ENCODE data around the gene PRR13. TPM values are rescaled to one million over a fixed set of nuclear protein-coding genes. Genes with fewer than 3 reads are reported as not detected.

PRR13 gene
- total and polyA plus RNA-seq, 2 donors (not counting 3 experiments of a cell fraction or from before 2014, with no cell fraction given): 68.9 to 139 TPM

- intact Hi-C loops (cut with micrococcal nuclease): no loop called here
- Histone ChIP-seq H2AFZ (ENCODE audit: low read depth, low read length) (no peak overlapping the region), H3K9me3 (replicated peaks; ENCODE audit: control insufficient read depth, insufficient read depth, low read length) (no peaks in the 10 kb centered on the region), H3K4me3 (replicated peaks in 1 of 3; ENCODE audit: insufficient read depth in 1 of 3, low read depth in 1 of 3, low read length in 3 of 3) (no peak overlapping the region), H3K4me2 (ENCODE audit: insufficient read depth, low read length) (no peak overlapping the region), H3K9ac (replicated peaks; ENCODE audit: extremely low read depth, insufficient read depth, low read length) (no peak overlapping the region), H3K36me3 (ENCODE audit: control insufficient read depth in 2 of 2, extremely low read depth in 1 of 2, insufficient read depth in 2 of 2, low read length in 2 of 2) (peaks cover 76 to 93% of the 10 kb centered on the region in 2 experiments), H3K79me2 (ENCODE audit: control insufficient read depth, insufficient read depth, low read length) (peaks cover 83% of the 10 kb centered on the region), H3K27ac (ENCODE audit: insufficient read depth, low read depth, low read length) (no peak overlapping the region), H3K4me1 (ENCODE audit: control insufficient read depth, extremely low read depth, insufficient read depth, low read length) (no peaks in the 10 kb centered on the region), H3K27me3 (ENCODE audit: control insufficient read depth in 2 of 2, insufficient read depth in 2 of 2, low read length in 2 of 2) (no peaks in the 10 kb centered on the region), H3K9me1 (replicated peaks; ENCODE audit: control insufficient read depth, extremely low read depth, insufficient read depth, low read length) (no peaks in the 10 kb centered on the region), H4K20me1 (replicated peaks; ENCODE audit: control insufficient read depth, extremely low read depth, insufficient read depth, low read length) (peaks cover 27% of the 10 kb centered on the region)
- POLR2A ChIA-PET: interaction anchor here (0.6 to 1.3 kb wide), 2 partner anchors 24 to 270 kb away, joined by 5 to 14 read pairs; no protein-coding TSS in a partner anchor
- DNase-seq (ENCODE audit: low read depth, low spot score): no peak
- BruUV-seq (replicated peaks): no TSS peak
- dilution Hi-C loops (cut with MboI; ENCODE audit: extremely low pct_ligation_motif_present, low sequenced_read_pairs): no loop called here
- TF ChIP-seq EZH2 (IDR thresholded peaks at IDR 0.05; ENCODE audit: borderline replicate concordance, low read depth, low read length, severe bottlenecking) (no peak), FOS (IDR thresholded peaks at IDR 0.05; ENCODE audit: borderline replicate concordance, insufficient read depth, low read length) (no peak), GATA2 (IDR thresholded peaks at IDR 0.05; ENCODE audit: insufficient read depth, insufficient read length, low read depth, low read length) (no peak), MAX (IDR thresholded peaks at IDR 0.05; ENCODE audit: insufficient read depth, insufficient read length) (no peak), POLR2A (IDR thresholded peaks at IDR 0.05; ENCODE audit: low read depth, low read length) (no peak), CTCF (IDR thresholded peaks at IDR 0.05; ENCODE audit: extremely low read depth in 1 of 2, insufficient read depth in 1 of 2, low read depth in 1 of 2, low read length in 2 of 2) (no peak), MYC (IDR thresholded peaks at IDR 0.05; ENCODE audit: low read depth, low read length) (no peak), POLR2AphosphoS5 (IDR thresholded peaks at IDR 0.05; ENCODE audit: insufficient read depth, low read depth, low read length) (no peak), JUN (IDR thresholded peaks at IDR 0.05; ENCODE audit: borderline replicate concordance, insufficient read depth, insufficient read length, low read depth) (no peak)
- FAIRE-seq: no peak
- CTCF ChIA-PET: interaction anchor here (0.9 to 1.8 kb wide), 3 partner anchors 9 to 12 kb away, joined by 3 to 9 read pairs (median 3); no protein-coding TSS in a partner anchor
These were observed 23.3 kb downstream of the PRR13 start for GRCh38 chr12:53464685-53465418.
